Cardiac fibroblast (primary cell): Measurements from ENCODE around the gene SOAT1.

Experiments used
- DNase-seq, 2 donors: peaks; one replicate each; pipeline versions ENCODE4 v3.0.0 to v3.0.0-alpha.2; 2010; ENCODE audit warnings: low read depth in 2 of 2
- H3K4me3 ChIP-seq, 2 donors: replicated peaks in 1 of 2; 1 replicate in 1 of 2; 2 replicates in 1 of 2; pipeline ENCODE4 v1.5.1; 2011; ENCODE audit warnings: low read depth in 2 of 2, low read length in 2 of 2, mild to moderate bottlenecking in 2 of 2, moderate library complexity in 1 of 2
- CTCF ChIP-seq: IDR thresholded peaks from one replicate; pipeline ENCODE4 v1.5.1; 2011; ENCODE audit warnings: low read depth, mild to moderate bottlenecking, low read length, inconsistent platforms

The SOAT1 gene

GRCh38 chr1:179321533-179322216, 28.1 kb downstream of the SOAT1 start:
- no peak for DNase-seq
- no peak overlapping the region for H3K4me3 ChIP-seq
- no peak for TF ChIP-seq CTCF

- H3K4me3 ChIP-seq = peak overlapping the region; percentile 8 to 22
- TF ChIP-seq CTCF = no peak
- DNase-seq = peak; percentile 43 to 45
These were observed 29.0 kb downstream of the SOAT1 start for GRCh38 chr1:179322557-179322956.

- H3K4me3 ChIP-seq = no peak overlapping the region
- no peak for TF ChIP-seq CTCF
- DNase-seq = peak in 1 of 2 donors; percentile 15
These were observed 29.8 kb downstream of the SOAT1 start for GRCh38 chr1:179323436-179323835.

- no peak overlapping the region for H3K4me3 ChIP-seq
- no peak for DNase-seq
These were observed 32.2 kb downstream of the SOAT1 start for GRCh38 chr1:179325836-179326235.

GRCh38 chr1:179326746-179327145, 33.1 kb downstream of the SOAT1 start:
- no peak for DNase-seq
- no peak for TF ChIP-seq CTCF

More at GRCh38 chr1:179325836-179326235, 32.2 kb downstream of the SOAT1 start:
- TF ChIP-seq CTCF = no peak

GRCh38 chr1:179327196-179327595, 33.6 kb downstream of the SOAT1 start:
- TF ChIP-seq CTCF = no peak
- no peak overlapping the region for H3K4me3 ChIP-seq
- DNase-seq = no peak

More at GRCh38 chr1:179326746-179327145, 33.1 kb downstream of the SOAT1 start:
- H3K4me3 ChIP-seq = no peak overlapping the region

- no peak for TF ChIP-seq CTCF
- DNase-seq = peak in 1 of 2 donors; percentile 40
- no peak overlapping the region for H3K4me3 ChIP-seq
These were observed 34.1 kb downstream of the SOAT1 start for GRCh38 chr1:179327679-179328078.
